ENCODE measurements around the gene ZFHX3.

ZFHX3 gene

GRCh38 chr16:72946063-72946462, 101.9 kb downstream of the ZFHX3 start:
- no peak for DNase-seq

GRCh38 chr16:72945611-72946010, 102.3 kb downstream of the ZFHX3 start:
- DNase-seq: no peak

- no peak for DNase-seq
Observed at GRCh38 chr16:72944757-72945485, 103.0 kb downstream of the ZFHX3 start.

GRCh38 chr16:72942021-72942420, 105.9 kb downstream of the ZFHX3 start:
- no peak for DNase-seq

GRCh38 chr16:72940886-72941285, 107.0 kb downstream of the ZFHX3 start:
- no peak for DNase-seq

GRCh38 chr16:72939247-72939646, 108.7 kb downstream of the ZFHX3 start:
- DNase-seq: no peak

- peak; percentile 5 for DNase-seq
Observed at GRCh38 chr16:72938795-72939164, 109.1 kb downstream of the ZFHX3 start.

- no peak for DNase-seq
Observed at GRCh38 chr16:72937916-72938794, 109.8 kb downstream of the ZFHX3 start.

GRCh38 chr16:72937360-72937759, 110.6 kb downstream of the ZFHX3 start:
- no peak for DNase-seq

GRCh38 chr16:72936408-72936807, 111.5 kb downstream of the ZFHX3 start:
- no peak for DNase-seq

- DNase-seq: no peak
Observed at GRCh38 chr16:72935896-72936295, 112.0 kb downstream of the ZFHX3 start.

- DNase-seq: no peak
Observed at GRCh38 chr16:72934636-72935403, 113.1 kb downstream of the ZFHX3 start.

- DNase-seq: no peak
Observed at GRCh38 chr16:72932677-72933335, 115.1 kb downstream of the ZFHX3 start.

GRCh38 chr16:72932050-72932449, 115.9 kb downstream of the ZFHX3 start:
- no peak for DNase-seq

- DNase-seq: no peak
Observed at GRCh38 chr16:72930396-72930795, 117.5 kb downstream of the ZFHX3 start.

GRCh38 chr16:72928090-72928981, 119.6 kb downstream of the ZFHX3 start:
- DNase-seq: no peak

- peak; percentile 24 for DNase-seq
Observed at GRCh38 chr16:72927199-72928089, 120.5 kb downstream of the ZFHX3 start.

- no peak for DNase-seq
Observed at GRCh38 chr16:72926177-72927070, 121.5 kb downstream of the ZFHX3 start.

- DNase-seq: no peak
Observed at GRCh38 chr16:72925631-72925979, 122.3 kb downstream of the ZFHX3 start.

All from GOT3 (cell line).